ENCODE data around the gene GLMN. TPM values are rescaled to one million over a fixed set of nuclear protein-coding genes. Genes with fewer than 3 reads are reported as not detected.
"Not testable (repeated sequence)": the region's sequence is repeated elsewhere in the genome, so short reads cannot be mapped to it uniquely, and the experiment has no call there.

Gene GLMN
- total RNA-seq, 1 experiment from 2014 or later, result 10.4 TPM

DNA sequence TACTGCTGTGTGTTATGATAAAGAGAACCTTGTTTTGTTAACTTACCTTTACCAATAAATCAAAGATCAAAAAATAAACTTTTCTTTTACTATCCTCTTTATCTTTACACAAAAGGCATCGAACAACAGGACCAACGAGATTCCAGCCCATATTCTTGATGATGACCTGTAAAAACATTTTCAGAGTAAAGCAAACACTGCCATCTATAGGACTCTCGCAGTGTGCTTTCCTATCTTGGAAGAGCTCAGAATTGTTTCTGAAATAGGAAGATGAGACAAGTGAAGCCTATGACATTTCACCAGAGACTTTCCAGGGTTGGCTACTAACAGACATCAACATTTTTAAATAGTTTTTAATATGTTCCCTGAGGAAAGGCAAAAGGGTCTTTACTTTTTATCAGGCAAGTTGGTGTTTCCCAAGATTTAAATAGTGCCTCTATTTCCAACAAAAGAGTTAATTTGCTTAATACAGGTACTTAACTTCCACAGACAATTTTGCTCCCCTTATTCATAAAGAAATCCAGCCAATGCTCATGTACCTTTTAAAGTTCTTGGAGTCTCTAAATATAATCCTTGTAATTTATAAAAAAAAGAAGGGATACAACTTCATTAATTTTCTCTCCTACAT, 7.3 kb downstream of the GLMN start:
- CTCF ChIA-PET, result interaction anchor here (0.5 to 1.0 kb wide), 3 partner anchors 213 to 296 kb away, joined by 3 to 6 read pairs (median 5); no protein-coding TSS in a partner anchor
- Histone ChIP-seq H3K36me3 (ENCODE audit: control insufficient read depth, insufficient read depth, low read length) (peaks cover 11% of the 10 kb centered on the region), H3K4me3 (ENCODE audit: low read depth in 2 of 2, low read length in 2 of 2) (no peak overlapping the region), H3K27me3 (ENCODE audit: control insufficient read depth, insufficient read depth, low read length) (no peaks in the 10 kb centered on the region), H3K27ac (ENCODE audit: low read length) (no peak overlapping the region), H3K9me3 (ENCODE audit: control insufficient read depth, insufficient read depth, low read depth, low read length) (no peaks in the 10 kb centered on the region), H3K4me1 (ENCODE audit: control insufficient read depth, insufficient read depth, low read length) (no peaks in the 10 kb centered on the region)
- no TSS peak for BruUV-seq (replicated peaks)
- ATAC-seq (peak; percentile 60; the same call in 1 of the 2 replicates), DNase-seq (ENCODE audit: low read depth, low spot score) (no peak)
- POLR2A ChIA-PET, result interaction anchor here (0.5 kb wide), 1 partner anchor 22 kb away, joined by 6 read pairs; no protein-coding TSS in a partner anchor
- in situ Hi-C loops (cut with HindIII; ENCODE audit: low pct_unique_long_range_greater_than_20kb, low sequenced_read_pairs), result no loop called here
- intact Hi-C loops (cut with micrococcal nuclease; ENCODE audit: unreplicated experiment), result loop anchor here (5.0 kb wide), 1 partner anchor 294 kb away; no protein-coding TSS in a partner anchor
- TF ChIP-seq, protein P1, sequence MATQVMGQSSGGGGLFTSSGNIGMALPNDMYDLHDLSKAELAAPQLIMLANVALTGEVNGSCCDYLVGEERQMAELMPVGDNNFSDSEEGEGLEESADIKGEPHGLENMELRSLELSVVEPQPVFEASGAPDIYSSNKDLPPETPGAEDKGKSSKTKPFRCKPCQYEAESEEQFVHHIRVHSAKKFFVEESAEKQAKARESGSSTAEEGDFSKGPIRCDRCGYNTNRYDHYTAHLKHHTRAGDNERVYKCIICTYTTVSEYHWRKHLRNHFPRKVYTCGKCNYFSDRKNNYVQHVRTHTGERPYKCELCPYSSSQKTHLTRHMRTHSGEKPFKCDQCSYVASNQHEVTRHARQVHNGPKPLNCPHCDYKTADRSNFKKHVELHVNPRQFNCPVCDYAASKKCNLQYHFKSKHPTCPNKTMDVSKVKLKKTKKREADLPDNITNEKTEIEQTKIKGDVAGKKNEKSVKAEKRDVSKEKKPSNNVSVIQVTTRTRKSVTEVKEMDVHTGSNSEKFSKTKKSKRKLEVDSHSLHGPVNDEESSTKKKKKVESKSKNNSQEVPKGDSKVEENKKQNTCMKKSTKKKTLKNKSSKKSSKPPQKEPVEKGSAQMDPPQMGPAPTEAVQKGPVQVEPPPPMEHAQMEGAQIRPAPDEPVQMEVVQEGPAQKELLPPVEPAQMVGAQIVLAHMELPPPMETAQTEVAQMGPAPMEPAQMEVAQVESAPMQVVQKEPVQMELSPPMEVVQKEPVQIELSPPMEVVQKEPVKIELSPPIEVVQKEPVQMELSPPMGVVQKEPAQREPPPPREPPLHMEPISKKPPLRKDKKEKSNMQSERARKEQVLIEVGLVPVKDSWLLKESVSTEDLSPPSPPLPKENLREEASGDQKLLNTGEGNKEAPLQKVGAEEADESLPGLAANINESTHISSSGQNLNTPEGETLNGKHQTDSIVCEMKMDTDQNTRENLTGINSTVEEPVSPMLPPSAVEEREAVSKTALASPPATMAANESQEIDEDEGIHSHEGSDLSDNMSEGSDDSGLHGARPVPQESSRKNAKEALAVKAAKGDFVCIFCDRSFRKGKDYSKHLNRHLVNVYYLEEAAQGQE (IDR thresholded peaks at IDR 0.05; ENCODE audit: insufficient read depth in 1 of 2, low read depth in 2 of 2, low read length in 1 of 2), result no peak
- TF ChIP-seq, protein P2, sequence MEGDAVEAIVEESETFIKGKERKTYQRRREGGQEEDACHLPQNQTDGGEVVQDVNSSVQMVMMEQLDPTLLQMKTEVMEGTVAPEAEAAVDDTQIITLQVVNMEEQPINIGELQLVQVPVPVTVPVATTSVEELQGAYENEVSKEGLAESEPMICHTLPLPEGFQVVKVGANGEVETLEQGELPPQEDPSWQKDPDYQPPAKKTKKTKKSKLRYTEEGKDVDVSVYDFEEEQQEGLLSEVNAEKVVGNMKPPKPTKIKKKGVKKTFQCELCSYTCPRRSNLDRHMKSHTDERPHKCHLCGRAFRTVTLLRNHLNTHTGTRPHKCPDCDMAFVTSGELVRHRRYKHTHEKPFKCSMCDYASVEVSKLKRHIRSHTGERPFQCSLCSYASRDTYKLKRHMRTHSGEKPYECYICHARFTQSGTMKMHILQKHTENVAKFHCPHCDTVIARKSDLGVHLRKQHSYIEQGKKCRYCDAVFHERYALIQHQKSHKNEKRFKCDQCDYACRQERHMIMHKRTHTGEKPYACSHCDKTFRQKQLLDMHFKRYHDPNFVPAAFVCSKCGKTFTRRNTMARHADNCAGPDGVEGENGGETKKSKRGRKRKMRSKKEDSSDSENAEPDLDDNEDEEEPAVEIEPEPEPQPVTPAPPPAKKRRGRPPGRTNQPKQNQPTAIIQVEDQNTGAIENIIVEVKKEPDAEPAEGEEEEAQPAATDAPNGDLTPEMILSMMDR (IDR thresholded peaks at IDR 0.05), result peak; percentile 59; the same call in 1 of the 2 replicates

DNA sequence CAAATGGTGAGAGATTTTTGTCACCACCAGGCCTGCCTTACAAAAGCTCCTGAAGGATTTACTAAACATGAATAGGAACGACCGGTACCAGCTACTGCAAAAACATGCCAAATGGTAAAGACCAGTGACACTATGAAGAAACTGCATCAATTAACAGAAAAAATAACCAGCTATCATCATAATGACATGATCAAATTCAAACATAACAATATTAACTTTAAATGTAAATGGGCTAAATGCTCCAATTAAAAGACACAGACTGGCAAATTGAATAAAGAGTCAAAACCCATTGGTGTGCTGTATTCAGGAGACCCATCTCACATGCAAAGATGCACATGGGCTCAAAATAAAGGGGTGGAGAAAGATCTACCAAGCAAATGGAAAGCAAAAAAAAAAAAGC, 17.4 kb downstream of the GLMN start:
- H3K9me3 ChIP-seq (ENCODE audit: control insufficient read depth, insufficient read depth, low read depth, low read length); ATAC-seq; intact Hi-C loops (cut with micrococcal nuclease; ENCODE audit: unreplicated experiment); H3K4me1 ChIP-seq (ENCODE audit: control insufficient read depth, insufficient read depth, low read length); POLR2A ChIA-PET; H3K27me3 ChIP-seq (ENCODE audit: control insufficient read depth, insufficient read depth, low read length); H3K36me3 ChIP-seq (ENCODE audit: control insufficient read depth, insufficient read depth, low read length); CTCF ChIA-PET; BruUV-seq (replicated peaks); in situ Hi-C loops (cut with HindIII; ENCODE audit: low pct_unique_long_range_greater_than_20kb, low sequenced_read_pairs); DNase-seq (ENCODE audit: low read depth, low spot score); H3K4me3 ChIP-seq (ENCODE audit: low read depth in 2 of 2, low read length in 2 of 2); H3K27ac ChIP-seq (ENCODE audit: low read length): not testable (repeated sequence)

DNA sequence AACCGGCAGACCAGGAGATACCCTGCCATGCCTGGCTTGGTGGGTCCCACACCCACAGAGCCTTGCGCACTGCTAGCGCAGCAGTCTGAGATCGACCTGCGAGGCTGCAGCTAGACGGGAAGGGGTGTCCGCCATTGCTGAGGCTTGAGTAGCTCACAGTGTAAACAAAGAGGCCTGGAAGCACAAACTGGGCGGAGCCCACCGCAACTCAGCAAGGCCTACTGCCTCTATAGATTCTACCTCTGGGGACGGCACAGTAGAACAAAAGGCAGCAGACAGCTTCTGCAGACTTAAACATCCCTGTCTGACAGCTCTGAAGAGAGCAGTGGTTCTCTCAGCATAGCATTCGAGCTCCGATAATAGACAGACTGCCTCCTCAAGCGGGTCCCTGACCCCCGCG, 19.0 kb downstream of the GLMN start:
- H3K4me1 ChIP-seq (ENCODE audit: control insufficient read depth, insufficient read depth, low read length); DNase-seq (ENCODE audit: low read depth, low spot score); H3K27me3 ChIP-seq (ENCODE audit: control insufficient read depth, insufficient read depth, low read length); H3K4me3 ChIP-seq (ENCODE audit: low read depth in 2 of 2, low read length in 2 of 2); H3K27ac ChIP-seq (ENCODE audit: low read length); ATAC-seq; BruUV-seq (replicated peaks); H3K36me3 ChIP-seq (ENCODE audit: control insufficient read depth, insufficient read depth, low read length); POLR2A ChIA-PET; in situ Hi-C loops (cut with HindIII; ENCODE audit: low pct_unique_long_range_greater_than_20kb, low sequenced_read_pairs); H3K9me3 ChIP-seq (ENCODE audit: control insufficient read depth, insufficient read depth, low read depth, low read length); intact Hi-C loops (cut with micrococcal nuclease; ENCODE audit: unreplicated experiment): not testable (repeated sequence)
- CTCF ChIA-PET, result interaction anchor here (0.6 kb wide), 1 partner anchor 12 kb away, joined by 6 read pairs; no protein-coding TSS in a partner anchor
